ENCODE data around the gene SLC49A3.
A peak's percentile ranks its signal among the peaks of the same experiment; 100 is the strongest.
"Not testable (repeated sequence)": the region's sequence is repeated elsewhere in the genome, so short reads cannot be mapped to it uniquely, and the experiment has no call there.

SLC49A3 gene

DNA sequence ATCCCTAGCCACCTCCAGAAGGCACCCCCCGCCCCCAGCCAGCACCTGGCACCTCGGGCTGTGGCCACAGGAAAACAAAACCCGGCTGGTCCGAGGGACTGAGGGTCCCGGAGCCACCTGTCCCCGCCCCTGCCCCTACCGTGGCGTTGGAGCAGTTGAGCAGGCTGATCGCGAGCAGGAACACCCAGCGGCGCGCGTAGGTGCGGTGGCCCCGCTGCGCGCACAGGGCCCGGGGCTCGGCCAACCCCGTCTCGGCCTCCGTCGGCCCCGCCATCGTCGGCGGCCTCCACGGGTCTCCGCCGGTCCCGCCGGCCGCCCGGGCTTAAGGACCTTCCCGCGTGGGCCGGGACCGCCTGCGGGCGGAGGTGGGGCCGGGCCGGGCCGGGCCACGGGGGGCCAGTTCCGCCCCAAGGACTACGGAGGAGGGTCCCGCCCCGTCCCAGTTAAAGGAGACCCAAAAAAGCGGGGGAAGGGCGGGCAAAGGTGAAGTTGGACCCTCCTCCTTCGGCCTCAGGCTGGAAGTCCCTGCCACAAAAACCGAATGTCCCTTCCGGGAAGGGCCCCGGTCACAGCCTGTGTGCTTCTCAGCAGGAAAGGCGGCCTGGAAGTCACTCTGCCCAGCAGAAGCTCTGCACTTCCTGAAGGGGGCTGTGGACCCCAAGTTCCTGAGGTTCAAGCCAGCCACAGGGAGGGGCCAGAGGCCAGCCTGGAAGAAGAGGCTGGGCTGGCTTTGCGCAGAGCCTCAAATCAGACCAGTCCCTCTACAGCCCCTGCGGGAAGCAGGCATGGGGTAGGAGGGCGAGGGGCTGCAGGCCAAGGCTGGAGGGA is at the start of gene SLC49A3:
SLC49A3 (minus strand) TSS at position 298 of the 828 bp plus-strand sequence; CDS start at position 274, 24 bp downstream.
- peak in 1 of 2 experiments; percentile 19 for DNase-seq

DNA sequence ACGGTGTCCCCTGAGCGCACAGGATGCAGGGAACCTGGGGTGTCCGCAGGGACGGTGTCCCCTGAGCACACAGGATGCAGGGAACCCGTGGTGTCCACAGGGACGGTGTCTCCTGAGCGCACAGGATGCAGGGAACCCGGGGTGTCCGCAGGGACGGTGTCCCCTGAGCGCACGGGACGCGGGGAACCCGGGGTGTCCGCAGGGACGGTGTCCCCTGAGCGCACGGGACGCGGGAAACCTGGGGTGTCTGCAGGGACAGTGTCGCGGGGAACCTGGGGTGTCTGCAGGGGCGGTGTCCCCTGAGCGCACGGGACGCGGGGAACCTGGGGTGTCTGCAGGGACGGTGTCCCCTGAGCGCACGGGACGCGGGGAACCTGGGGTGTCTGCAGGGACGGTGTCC is 47.6 kb upstream of the SLC49A3 start:
- DNase-seq, result not testable (repeated sequence)

DNA sequence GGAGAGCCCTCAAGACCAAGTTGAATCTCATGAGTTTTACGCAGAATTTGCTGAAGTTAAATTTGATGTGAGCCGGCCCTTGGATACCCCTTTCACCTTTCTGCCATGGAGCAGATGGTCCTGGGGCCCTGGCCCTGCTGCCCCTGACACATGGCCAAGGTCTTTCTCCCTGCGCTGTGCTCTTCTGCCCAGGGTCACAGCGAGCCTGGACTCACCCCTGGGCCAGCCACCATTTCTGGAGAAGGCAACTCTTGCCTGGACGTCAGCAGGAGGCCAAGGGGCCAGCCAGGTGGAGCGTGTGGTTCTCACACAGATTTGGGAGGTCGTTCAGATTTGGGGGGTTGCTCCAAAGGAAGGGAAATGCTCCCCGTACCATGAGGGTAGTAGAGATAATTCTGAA is 46.6 kb upstream of the SLC49A3 start:
- DNase-seq, result no peak

DNA sequence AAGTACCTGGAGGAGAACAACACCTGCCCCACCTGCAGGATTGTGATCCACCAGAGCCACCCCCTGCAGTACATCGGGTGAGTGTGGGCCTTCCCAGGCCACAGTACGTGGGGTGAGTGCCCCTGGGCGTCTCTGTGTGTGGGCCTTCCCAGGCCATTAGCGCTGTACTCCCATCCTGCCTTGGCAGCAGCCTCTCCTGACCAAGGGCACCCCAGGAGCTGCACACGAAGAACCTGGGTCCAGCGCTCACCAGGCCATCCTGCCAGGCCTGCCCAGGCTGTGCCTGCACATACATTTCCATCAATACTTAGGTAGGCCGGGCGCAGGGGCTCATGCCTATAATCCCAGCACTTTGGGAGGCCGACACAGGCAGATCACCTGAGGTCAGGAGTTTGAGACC is 46.0 kb upstream of the SLC49A3 start:
- DNase-seq, result no peak

DNA sequence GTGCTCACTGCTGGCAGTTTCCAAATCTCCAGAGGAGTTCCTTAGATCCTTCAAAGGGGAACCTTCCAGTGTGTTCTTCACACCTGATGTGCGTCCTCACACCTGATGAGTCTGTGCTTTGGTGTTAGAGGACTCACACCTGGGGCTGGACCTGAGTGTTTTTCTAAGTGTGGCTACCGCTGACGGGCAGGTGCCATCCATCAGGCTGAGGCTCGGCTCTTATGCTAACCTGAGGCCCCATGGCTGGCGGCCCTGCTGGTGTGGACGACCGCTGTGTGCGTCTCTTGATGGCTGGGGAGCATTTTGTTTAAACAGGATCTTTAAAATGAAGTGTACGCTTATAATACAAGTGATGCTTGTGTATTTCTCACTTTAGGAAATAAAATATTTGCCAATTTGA is 45.1 kb upstream of the SLC49A3 start:
- no peak for DNase-seq

DNA sequence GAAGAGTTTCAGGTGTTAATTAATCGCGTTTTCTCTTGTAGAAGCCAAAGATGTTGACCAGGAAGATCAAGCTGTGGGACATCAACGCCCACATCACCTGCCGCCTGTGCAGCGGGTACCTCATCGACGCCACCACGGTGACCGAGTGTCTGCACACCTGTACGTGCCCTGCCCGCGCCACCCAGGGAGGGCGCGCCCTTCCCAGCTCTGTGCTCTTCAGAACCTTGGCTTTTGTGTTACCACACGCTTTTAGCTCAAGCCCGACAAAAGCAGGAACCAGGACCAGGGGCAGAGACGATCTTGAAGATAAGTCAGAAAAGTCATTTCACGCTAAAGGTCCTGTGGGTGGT is 44.7 kb upstream of the SLC49A3 start:
- no peak for DNase-seq

DNA sequence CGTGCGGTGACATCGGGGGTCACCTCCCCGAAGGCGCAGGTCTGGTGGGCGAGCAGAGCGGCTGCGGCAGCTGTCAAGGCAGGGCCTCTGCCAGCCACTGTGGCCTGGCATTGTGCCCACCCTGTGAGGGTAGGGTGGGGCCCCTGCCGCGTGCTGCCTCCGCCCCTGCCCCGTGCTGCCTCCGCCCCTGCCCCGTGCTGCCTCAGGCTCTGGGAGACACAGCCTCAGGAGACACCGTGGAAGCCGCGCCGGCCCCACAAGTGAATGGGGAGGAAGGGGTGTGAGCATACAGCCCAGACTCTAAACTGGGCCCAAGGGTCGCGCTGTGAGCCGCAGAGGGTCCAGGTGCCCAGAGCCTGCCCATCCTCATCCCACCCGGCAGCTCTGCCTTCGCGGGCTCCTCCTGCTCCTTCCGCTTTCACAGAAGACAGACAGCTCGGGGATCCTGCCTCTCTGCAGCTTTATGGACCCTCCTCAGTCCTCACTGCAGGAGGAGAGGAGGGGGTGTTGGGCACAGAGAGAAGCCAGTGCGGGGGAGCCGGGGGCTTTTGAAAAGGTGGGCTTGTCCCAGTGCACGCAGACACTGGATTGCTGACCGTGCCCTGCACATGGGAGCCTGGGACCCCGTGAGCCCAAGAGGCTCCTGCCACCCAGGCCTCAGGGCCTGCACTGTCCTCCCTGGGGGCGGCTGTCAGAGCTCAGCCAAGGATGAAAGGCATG is 44.1 kb upstream of the SLC49A3 start:
- no peak for DNase-seq

DNA sequence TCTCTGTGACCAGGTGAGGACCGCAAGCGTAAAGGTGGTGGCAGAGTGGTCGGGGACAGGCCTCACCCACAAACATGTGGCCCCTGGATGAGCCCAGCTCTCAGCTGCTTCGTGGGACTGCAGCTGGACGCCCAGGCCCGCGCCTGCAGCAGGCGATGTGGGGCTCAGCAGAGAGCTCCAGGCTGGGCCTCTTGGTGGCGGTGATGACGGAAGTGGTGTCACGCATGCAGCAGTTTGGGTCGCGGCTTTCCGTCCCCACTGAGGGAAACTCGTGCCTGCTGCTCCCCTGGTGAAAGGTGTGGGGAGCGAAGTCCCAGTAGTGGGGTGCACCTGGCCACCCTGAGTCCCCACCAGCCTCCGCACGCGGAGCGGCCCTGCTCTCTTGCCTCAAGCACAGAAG is 43.5 kb upstream of the SLC49A3 start:
- DNase-seq, result no peak

DNA sequence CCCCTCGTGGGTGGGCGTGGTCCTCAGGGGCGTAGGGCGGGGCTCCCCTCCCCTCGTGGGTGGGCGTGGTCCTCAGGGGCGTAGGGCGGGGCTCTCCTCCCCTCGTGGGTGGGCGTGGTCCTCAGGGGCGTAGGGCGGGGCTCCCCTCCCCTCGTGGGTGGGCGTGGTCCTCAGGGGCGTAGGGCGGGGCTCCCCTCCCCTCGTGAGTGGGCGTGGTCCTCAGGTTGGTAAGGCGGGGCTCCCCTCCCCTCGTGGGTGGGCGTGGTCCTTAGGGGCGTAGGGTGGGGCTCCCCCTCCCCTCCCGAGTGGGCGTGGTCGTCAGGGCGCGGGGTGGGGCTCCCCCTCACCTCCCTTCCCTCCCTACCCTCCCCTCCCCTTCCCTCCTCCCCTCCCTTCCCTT is 43.0 kb upstream of the SLC49A3 start:
- DNase-seq, result not testable (repeated sequence)

DNA sequence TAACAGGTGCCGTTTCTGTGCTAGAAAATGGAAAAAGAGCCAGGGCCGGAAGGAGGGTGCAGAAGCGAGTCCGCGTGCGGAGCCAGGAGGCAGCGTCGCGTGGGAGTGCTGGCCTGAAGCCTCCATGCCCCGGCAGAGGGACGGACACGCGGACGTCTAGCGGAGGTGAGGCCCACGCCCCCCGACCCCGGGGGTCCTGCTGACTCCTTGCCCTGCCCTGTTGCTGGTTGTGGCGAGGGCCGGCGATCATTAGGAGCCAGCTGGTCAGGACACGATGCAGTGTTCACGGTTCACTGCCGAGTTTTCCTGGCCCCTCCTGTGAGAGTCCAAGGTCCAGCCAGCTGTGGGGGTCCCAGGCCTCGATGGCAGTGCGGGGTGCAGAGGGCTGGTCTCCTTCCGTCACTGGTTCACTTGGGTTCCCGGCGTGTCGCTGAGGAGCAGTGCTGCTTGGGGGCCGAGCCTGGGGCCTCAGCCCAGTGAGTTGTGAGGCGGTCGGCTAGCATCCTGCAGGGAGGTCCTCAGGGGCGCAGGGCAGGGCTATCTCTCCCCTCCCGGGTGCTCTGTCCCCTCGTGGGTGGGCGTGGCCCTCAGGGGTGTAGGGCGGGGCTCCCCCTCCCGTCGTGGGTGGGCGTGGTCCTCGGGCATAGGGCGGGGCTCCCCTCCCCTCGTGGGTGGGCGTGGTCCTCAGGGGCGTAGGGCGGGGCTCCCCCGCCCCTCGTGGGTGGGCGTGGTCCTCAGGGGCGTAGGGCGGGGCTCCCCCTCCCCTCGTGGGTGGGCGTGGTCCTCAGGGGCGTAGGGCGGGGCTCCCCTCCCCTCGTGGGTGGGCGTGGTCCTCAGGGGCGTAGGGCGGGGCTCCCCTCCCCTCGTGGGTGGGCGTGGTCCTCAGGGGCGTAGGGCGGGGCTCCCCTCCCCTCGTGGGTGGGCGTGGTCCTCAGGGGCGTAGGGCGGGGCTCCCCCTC is 42.3 kb upstream of the SLC49A3 start:
- not testable (repeated sequence) for DNase-seq

DNA sequence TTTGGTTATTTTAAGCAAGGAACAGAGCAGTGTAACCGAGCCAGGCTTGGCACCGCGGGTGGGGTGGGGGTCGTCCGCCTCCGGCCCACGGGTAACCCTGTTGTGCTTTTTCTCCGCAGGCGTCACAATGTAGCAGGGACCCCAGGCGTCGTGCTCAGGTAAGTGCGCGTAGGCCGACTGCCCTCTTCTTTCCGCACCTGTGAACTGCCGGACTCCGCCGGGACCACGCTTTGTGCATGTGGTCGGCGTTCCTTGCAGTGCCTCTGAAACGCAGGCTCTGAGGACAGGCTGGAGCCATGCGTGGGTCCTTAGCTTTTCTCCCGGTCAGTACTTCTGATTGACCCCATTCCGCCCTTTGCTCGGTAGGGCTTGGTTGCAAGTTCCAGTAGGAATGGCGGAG is 41.6 kb upstream of the SLC49A3 start:
- DNase-seq, result no peak

DNA sequence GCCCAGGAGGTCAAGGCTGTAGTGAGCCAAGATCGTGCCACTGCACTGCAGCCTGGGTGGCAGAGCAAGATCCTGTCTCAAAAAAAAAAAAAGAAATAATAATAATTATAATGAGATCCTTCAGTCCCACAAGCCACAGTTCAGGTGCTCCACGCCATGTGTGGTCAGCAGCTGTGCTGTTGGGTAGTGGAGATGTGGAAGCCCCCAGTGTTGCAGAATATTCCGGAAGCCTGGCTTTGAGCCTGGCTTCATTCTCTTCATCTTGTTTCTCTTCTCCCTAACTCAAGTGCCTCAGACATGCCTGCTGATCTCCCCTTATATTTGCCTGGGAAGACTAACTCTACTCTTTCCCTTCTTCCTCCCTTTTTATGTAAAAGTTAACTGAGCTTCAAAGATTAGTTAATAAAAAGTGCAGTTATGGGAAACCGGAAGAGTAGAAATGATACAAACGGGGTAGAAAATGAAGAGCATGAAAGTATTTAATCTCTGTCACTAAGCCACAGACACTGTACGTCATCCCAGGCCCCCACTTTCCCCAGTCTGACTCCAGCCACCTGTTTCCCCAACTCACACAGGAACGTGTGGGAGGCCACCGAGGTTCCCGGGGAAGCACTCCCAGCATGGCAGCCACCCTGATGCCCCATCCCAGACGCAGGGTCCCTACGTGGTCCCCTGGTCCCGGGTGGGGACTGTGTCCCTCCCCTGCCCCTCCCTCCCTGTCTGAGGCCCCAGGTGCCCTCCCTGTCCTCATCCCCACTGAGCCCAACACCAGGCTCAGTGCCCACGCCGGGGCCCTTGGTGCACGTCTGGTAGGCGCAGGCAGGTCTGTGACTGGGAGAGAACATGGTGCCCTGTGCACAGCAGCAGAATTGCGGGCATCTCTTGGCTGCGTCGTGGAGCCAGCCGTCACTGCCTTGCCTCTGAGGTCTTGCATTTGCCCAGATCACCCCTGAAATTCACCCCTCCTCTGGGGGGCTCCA is 40.7 kb upstream of the SLC49A3 start:
- DNase-seq, result no peak

DNA sequence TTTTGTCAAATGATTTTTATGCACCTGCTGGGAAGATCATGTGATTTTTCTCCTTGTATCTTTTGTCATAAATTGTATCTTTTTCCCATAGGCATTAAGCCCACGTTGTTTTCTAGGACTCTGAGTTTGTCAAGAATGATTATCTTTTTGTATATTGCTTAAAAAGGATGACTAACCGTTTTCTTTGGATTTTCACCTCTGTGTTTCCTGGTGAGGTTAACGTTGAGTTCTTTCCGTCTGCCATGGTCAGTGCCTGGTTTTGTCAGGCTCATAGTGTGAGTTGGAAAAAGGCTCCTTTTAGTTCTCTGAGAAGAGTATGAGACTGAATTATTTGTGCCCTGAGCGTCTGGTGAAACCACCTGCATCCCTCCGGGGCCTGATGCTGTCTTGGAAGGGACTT is 38.6 kb upstream of the SLC49A3 start:
- DNase-seq, result no peak

DNA sequence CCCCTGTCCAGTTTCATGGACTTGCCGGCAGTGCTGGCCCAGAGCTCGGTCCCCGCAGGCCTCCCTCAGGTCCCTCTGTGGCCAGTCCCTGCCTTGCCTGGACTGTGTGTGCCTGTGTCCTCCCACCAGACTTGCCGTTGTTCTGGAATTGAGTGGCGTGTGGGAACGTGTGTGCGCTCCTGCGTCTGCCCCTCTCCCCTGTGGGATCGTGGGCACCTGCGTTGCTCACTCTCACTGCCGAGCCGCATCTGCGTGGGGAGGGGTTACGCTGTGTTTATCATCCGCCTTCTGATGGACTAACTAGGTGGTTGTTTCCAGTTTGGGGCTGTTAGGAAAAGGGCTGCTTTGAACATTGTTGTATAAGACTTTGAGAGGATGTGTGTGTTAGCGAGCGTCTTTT is 37.9 kb upstream of the SLC49A3 start:
- DNase-seq, result no peak

DNA sequence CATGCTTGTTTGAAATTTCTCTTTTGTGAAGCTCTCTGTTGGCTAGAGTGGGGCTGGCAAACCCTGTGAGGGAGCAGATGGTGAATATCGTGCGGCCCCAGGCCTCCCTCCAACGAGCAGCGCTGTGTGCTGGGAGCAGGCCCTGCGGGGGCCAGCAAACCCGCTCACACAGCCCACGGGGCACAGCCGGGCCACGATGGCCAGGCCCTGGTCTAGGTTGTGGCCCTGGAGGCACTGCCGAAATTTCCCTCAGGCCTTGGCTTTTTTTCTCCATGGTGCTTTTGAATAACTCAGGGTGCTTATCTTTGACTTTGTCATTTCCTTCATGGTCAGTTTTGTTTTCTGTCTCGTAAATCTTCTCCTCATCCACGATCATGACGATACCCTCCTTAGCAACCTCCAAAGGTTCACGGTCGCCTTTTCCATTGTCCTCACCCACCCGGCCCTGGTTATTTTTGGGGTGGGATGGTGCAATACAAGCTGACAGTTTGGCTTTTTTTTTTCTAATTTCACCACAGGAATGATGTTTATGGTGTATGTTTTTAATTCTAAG is 37.4 kb upstream of the SLC49A3 start:
- DNase-seq, result no peak

DNA sequence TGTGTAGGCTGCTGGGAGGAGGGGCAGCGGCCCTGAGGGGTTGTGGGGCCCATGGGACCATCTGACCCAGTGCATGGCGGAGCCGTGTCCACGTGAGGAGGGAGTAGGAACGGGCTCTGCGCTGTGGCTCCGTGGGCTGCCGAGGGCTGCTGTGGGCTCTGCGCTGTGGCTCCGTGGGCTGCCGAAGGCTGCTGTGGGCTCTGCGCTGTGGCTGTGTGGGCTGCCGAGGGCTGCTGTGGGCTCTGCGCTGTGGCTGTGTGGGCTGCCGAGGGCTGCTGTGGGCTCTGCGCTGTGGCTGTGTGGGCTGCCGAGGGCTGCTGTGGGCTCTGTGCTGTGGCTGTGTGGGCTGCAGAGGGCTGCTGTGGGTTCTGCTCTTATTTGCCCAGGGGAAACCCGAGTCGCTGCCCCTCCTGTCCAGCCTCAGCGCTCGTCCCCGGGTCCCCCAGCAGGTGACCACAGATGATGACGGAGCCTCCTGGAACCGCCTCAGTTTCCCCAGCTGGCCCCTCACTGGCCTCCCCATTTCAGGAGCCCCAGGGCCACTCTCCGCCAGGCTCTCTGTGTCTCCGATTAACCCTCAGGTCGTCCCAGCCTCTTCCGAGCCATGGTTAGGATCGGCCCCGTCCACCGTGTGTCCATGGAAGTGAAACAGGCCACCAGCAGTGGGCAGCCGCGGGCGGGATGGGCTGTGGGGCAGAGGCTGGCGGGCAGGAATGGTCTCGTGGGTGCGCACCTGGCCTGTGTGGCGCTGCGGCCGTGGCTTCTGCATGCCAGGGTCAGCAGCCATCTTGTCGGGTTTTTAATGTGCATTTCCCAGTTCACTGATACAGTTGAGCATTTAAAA is 36.7 kb upstream of the SLC49A3 start:
- DNase-seq, result no peak

DNA sequence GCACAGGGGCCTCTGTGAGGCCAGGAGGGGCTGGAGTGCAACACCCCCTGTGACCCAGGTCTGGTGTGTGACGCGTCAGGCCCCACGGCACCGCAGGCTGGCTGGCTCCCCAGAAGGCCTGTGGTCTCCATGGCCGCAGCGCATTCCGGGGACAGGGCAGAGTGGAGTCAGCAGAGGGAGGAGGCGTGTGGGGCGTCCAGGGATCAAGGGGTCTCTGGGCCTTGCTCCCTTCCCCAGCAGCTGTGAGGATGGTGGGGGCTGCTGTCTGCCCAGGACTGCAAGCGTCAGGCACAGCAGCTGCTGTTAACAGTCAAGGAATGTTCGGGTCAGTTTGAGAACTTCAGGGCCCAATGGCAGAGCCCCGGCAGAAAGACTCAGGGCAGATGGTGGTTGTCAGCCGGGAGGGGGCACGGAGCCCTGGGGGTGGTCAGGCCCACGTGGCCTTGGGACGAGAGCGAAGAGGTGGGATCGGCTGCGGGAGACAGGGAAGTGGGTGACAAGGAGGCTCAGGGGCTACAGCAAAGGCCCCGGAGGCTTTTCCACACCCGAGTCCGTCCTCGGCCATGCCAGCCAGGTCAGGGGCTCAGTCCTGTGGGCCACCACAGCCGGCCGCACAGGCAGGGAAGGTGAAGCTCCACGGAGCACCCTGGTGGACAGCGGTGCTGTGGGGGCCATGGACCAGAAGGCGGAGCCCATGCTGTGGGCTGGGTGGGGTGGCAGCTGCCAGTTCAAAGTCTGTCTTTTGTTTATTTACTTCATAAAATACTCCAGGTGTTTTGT is 35.0 kb upstream of the SLC49A3 start:
- DNase-seq, result no peak

DNA sequence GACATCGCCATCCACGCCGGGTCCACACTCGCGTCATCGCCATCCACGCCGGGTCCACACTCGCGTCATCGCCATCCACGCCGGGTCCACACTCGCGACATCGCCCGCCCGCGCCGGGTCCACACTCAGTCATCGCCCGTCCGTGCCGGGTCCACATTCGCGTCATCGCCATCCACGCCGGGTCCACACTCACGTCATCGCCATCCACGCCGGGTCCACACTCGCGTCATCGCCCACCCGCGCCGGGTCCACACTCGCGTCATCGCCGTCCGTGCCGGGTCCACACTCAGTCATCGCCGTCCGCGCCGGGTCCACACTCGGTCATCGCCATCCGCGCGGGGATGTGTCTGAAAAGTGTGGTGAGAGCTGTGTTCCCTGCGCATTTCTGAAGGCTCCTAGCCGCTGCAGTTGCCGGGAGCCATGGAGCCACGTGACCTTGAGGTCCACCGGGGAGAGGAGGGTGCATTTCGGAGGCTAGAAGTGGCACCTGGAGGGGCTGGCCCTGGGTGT is 34.0 kb upstream of the SLC49A3 start:
- DNase-seq, result no peak

DNA sequence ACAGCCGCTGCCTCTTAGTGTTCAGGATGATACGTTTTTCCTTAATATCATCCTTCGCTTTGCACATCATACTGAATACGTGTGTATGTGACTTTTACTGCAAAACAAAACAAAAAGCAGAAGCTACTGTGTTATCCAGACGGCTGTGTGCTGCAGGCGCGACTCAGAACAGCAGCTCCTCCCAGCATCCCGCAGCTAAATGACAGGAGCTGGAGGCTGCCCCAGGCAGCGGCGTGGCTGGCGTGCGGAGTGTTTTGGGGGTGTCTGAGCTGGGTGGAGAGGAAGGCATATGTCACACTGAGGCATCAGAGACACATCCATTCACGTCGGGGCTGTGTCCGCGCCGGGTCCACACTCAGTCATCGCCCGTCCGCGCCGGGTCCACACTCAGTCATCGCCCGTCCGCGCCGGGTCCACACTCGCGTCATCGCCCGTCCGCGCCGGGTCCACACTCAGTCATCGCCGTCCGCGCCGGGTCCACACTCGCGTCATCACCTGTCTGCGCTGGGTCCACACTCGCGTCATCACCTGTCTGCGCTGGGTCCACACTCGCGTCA is 33.3 kb upstream of the SLC49A3 start:
- DNase-seq, result no peak
